NCI-H1417 treated with DMSO at 0.1 percent for 48 hours (cell line): ENCODE data around the gene PRKACB.
"Not testable (repeated sequence)": the region's sequence is repeated elsewhere in the genome, so short reads cannot be mapped to it uniquely, and the experiment has no call there.

Source experiments
- DNase-seq: peaks from one replicate; lab custom pipeline; 2025; lab: John Stamatoyannopoulos, UW

The PRKACB gene

GRCh38 chr1:84143796-84144565 is at the start of gene PRKACB:
TSS of gene PRKACB (plus strand) at chr1:84144271. CDS start at chr1:84144362, 91 bp downstream.
- no peak for DNase-seq

- no peak for DNase-seq
Observed at GRCh38 chr1:84095308-84095707, 48.8 kb upstream of the PRKACB start.

- DNase-seq: no peak
Observed at GRCh38 chr1:84096176-84096575, 47.9 kb upstream of the PRKACB start.

GRCh38 chr1:84101204-84101603 is 42.9 kb upstream of the PRKACB start:
- DNase-seq: no peak

- DNase-seq: no peak
Observed at GRCh38 chr1:84103197-84103992, 40.7 kb upstream of the PRKACB start.

- DNase-seq: not testable (repeated sequence)
Observed at GRCh38 chr1:84107538-84107937, 36.5 kb upstream of the PRKACB start.

GRCh38 chr1:84107955-84108354 is 36.1 kb upstream of the PRKACB start:
- DNase-seq: no peak

- no peak for DNase-seq
Observed at GRCh38 chr1:84108900-84109578, 35.0 kb upstream of the PRKACB start.

GRCh38 chr1:84110629-84111028 is 33.4 kb upstream of the PRKACB start:
- DNase-seq: no peak

- no peak for DNase-seq
Observed at GRCh38 chr1:84116558-84116957, 27.5 kb upstream of the PRKACB start.

GRCh38 chr1:84117868-84118267 is 26.2 kb upstream of the PRKACB start:
- no peak for DNase-seq

GRCh38 chr1:84121360-84121759 is 22.7 kb upstream of the PRKACB start:
- DNase-seq: no peak

- no peak for DNase-seq
Observed at GRCh38 chr1:84122780-84123382, 21.2 kb upstream of the PRKACB start.

- no peak for DNase-seq
Observed at GRCh38 chr1:84133479-84133878, 10.6 kb upstream of the PRKACB start.

GRCh38 chr1:84135341-84135740 is 8.7 kb upstream of the PRKACB start:
- DNase-seq: no peak

- DNase-seq: no peak
Observed at GRCh38 chr1:84141182-84142003, 2.7 kb upstream of the PRKACB start.

GRCh38 chr1:84145068-84145467 is 997 bp downstream of the PRKACB start:
- DNase-seq: no peak

- DNase-seq: no peak
Observed at GRCh38 chr1:84146411-84147032, 2.5 kb downstream of the PRKACB start.

GRCh38 chr1:84148758-84149157 is 4.7 kb downstream of the PRKACB start:
- DNase-seq: no peak

- DNase-seq: no peak
Observed at GRCh38 chr1:84152649-84153056, 8.6 kb downstream of the PRKACB start.

- DNase-seq: no peak
Observed at GRCh38 chr1:84155517-84155916, 11.4 kb downstream of the PRKACB start.
